ENCODE data around the gene ZACN. TPM values are rescaled to one million over a fixed set of nuclear protein-coding genes. Genes with fewer than 3 reads are reported as not detected.

ZACN gene
- total RNA-seq, 4 donors from 2014 or later = not detected

DNA sequence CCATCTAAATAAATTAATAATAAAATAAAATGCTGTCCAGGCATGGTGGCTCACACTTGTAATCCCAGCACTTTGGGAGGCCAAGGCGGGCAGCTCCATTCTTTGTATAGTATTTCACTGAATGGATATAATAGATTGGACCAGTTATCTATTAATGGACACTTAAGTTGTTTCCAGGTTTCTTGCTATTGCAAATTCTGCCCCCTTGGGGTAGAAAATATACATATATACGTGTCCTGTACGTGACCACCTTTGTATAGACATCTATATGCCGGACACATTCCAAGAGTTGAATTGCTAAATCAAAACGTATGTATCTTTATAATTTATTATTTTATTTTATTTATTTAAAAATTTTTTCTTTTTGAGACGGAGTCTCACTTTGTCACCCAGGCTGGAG lies 28.5 kb downstream of the ZACN start:
- no peak for DNase-seq (ENCODE audit: low spot score)
- no peak for ATAC-seq (ENCODE audit: low FRiP score)
- TF ChIP-seq, protein P1, sequence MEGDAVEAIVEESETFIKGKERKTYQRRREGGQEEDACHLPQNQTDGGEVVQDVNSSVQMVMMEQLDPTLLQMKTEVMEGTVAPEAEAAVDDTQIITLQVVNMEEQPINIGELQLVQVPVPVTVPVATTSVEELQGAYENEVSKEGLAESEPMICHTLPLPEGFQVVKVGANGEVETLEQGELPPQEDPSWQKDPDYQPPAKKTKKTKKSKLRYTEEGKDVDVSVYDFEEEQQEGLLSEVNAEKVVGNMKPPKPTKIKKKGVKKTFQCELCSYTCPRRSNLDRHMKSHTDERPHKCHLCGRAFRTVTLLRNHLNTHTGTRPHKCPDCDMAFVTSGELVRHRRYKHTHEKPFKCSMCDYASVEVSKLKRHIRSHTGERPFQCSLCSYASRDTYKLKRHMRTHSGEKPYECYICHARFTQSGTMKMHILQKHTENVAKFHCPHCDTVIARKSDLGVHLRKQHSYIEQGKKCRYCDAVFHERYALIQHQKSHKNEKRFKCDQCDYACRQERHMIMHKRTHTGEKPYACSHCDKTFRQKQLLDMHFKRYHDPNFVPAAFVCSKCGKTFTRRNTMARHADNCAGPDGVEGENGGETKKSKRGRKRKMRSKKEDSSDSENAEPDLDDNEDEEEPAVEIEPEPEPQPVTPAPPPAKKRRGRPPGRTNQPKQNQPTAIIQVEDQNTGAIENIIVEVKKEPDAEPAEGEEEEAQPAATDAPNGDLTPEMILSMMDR (IDR thresholded peaks at IDR 0.05) = no peak

GRCh38 chr17:76111956-76112355 lies 33.0 kb downstream of the ZACN start:
- ATAC-seq (ENCODE audit: low FRiP score) (no peak), DNase-seq (ENCODE audit: low spot score) (no peak)
- TF ChIP-seq, protein P1 (IDR thresholded peaks at IDR 0.05) = no peak

DNA sequence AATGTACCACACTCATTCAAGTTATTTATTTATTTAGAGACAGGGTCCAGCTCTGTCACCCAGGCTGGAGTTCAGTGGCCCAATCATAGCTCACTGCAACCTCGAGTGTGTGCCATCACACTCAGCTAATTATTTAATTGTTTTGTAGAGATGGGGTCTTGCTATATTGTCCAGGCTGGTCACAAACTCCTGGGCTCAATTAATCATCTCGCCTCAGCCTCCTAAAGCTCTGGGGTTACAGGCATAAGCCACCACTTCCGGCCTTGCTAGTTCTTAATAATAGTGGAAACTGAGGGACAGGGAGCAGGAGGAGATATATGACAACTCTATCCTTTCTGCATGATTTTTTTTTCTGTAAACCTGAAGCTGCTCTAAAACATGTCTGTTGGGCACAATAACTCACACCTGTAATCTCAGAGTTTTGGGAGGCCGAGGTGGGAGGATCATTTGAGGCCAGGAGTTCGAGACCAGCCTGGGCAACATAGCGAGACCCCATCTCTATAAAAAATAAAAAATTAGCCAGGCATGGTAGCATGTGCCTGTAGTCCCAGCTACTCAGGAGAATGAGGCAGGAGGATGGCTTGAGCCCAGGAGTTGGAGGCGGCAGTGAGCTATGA lies 36.3 kb downstream of the ZACN start:
- no peak for DNase-seq (ENCODE audit: low spot score)
- ATAC-seq (ENCODE audit: low FRiP score) = no peak
- TF ChIP-seq, protein P1 (IDR thresholded peaks at IDR 0.05) = no peak

DNA sequence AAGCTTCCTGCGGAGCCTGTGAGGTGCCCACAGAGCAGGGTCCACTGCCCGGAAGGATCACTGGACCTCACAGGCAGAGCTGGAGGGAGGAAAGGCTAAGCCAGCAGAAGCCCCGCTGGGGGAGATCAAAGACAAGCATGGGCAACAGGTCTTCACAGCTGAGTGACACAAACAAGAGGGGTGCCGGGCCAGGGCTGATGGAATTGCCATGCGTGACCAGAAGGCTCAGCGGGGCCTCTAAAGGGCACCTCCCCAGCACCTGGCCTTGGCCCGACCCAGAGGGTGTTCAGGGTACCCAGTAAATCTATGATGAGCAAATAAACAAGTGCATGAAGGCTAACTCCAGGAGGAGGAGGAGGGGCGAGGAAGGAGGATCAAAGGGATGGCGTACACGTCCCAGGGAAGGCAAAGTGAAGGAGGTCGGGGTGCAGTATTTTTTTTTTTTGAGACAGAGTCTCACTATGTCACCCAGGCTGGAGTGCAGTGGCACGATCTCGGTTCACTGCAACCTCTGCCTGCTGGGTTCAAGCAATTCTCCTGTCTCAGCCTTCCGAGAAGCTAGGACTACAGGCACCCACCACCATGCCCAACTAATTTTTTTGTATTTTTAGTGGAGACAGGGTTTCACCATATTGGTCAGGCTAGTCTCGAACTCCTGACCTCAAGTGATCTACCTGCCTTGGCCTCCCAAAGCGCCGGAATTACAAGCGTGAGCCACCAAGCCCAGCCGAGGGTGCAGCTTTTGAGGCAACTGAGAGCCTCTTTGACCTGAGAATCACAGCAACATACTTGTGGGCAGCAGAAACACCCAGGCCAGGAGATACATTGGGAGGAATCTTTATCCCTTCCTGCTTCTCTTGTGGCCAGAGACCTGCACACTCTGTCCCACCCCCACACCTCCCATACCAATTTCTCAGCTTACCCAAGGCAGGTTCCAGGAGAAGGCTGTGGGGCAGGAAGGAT lies 40.7 kb downstream of the ZACN start:
- ATAC-seq (ENCODE audit: low FRiP score) (no peak), DNase-seq (ENCODE audit: low spot score) (no peak)
- TF ChIP-seq, protein P1 (IDR thresholded peaks at IDR 0.05) = no peak

DNA sequence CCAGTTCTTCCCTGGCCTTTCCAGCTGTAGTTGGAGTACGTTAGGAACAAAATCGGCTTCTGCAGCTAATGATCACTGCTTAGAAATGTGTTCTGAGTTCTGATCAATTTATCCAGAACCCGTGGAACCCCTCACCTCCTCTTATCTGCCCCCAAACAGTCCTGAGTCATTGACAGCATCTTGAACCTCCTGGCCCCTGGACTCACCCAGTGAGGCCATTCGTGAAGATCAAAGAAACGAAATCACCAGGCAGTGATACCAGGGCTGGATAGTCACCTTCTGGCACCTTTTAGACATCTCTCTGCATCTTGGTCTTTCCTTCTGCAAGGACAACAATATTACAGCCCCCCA lies 41.7 kb downstream of the ZACN start:
- DNase-seq (ENCODE audit: low spot score) = no peak
- ATAC-seq (ENCODE audit: low FRiP score) = no peak

GRCh38 chr17:76121932-76122430 lies 43.0 kb downstream of the ZACN start:
- TF ChIP-seq, protein P1 (IDR thresholded peaks at IDR 0.05) = no peak
- DNase-seq (ENCODE audit: low spot score) (no peak), ATAC-seq (ENCODE audit: low FRiP score) (peak; percentile 52)

More for the DNA sequence above, 41.7 kb downstream of the ZACN start:
- TF ChIP-seq, protein P1 (IDR thresholded peaks at IDR 0.05) = no peak

Measured in omental fat pad (tissue), 4 donors.